Lung (tissue), 12 donors: Measurements from ENCODE around the gene GLRX5. TPM values are rescaled to one million over a fixed set of nuclear protein-coding genes. Genes with fewer than 3 reads are reported as not detected.

Source experiments
- ATAC-seq: fragments of 200-7000 bp; cut with Tn5 transposase; one replicate; pipeline ENCODE4 v1.9.1; 2020; ENCODE audit warnings: moderate number of reproducible peaks; ENCODE audit not compliant: insufficient read depth, low FRiP score
- DNase-seq, 3 donors: peaks; one replicate each; pipeline ENCODE4 v3.0.0-alpha.2; 2013 to 2017
- H3K27ac ChIP-seq, 2 donors: one replicate each; pipeline ENCODE4 v1.5.1; 2013; ENCODE audit warnings: mild to moderate bottlenecking in 2 of 2, moderate library complexity in 2 of 2, control low read depth in 1 of 2, inconsistent platforms in 1 of 2, low read depth in 1 of 2, low read length in 1 of 2
- H3K27me3 ChIP-seq, 3 donors: one replicate each; pipeline ENCODE4 v1.5.1; 2013; ENCODE audit warnings: low read length in 2 of 3; ENCODE audit not compliant: control insufficient read depth in 3 of 3, insufficient read depth in 3 of 3
- H3K36me3 ChIP-seq, 4 donors: one replicate each; pipeline ENCODE4 v1.5.1; 2013; ENCODE audit warnings: low read length in 4 of 4, mild to moderate bottlenecking in 1 of 4, moderate library complexity in 1 of 4; ENCODE audit not compliant: control insufficient read depth in 4 of 4, insufficient read depth in 4 of 4
- H3K4me1 ChIP-seq, 5 donors: one replicate each; pipeline ENCODE4 v1.5.1; 2013; ENCODE audit warnings: low read length in 5 of 5, mild to moderate bottlenecking in 2 of 5, moderate library complexity in 1 of 5; ENCODE audit not compliant: control insufficient read depth in 5 of 5, insufficient read depth in 5 of 5
- H3K4me3 ChIP-seq: one replicate; pipeline ENCODE4 v1.5.1; 2013; ENCODE audit warnings: mild to moderate bottlenecking, control low read depth, moderate library complexity
- H3K9ac ChIP-seq, 2 donors: one replicate each; pipeline ENCODE4 v1.5.1; 2013; ENCODE audit warnings: low read length in 2 of 2, control low read depth in 1 of 2; ENCODE audit not compliant: insufficient read depth in 1 of 2
- H3K9me3 ChIP-seq, 4 donors: one replicate each; pipeline ENCODE4 v1.5.1; 2013; ENCODE audit warnings: low read length in 3 of 4, mild to moderate bottlenecking in 1 of 4, moderate library complexity in 1 of 4; ENCODE audit not compliant: control insufficient read depth in 4 of 4, insufficient read depth in 3 of 4
- CTCF ChIP-seq: IDR thresholded peaks from 2 replicates; pipeline ENCODE4 v1.5.1; 2012; ENCODE audit warnings: mild to moderate bottlenecking; ENCODE audit errors: control extremely low read depth, extremely low read depth
- WGBS, 2 donors: extraction: QIAGEN DNeasy Blood & Tissue Kit; methylation state at CpG; one replicate each; pipeline ENCODE4 v1.1.7; 2013; 5-methylcytosine and 5-hydroxymethylcytosine counted together
- polyA plus RNA-seq, 2 donors: library from polyadenylated mRNA; stranded (reverse); fragments of 200-250 nt; gene quantifications; one replicate each; pipeline ENCODE4 v1.2.1, GENCODE V29; 2013
- total RNA-seq, 2 donors: library from RNA; depleted of rRNA in 1 of 2; stranded (reverse); fragments of >200 nt in 1 of 2; gene quantifications; one replicate each; pipeline ENCODE4 v1.2.1, GENCODE V29; 2014 to 2021
- donor health status: control.
- donor health status: control.
- donor health status: Bipolar disorder and iron deficiency.
- donor health status: healthy.
- donor health status: DM: yes; HTN: yes; CAD: no.

The GLRX5 gene
- total and polyA plus RNA-seq, 4 donors = 22.4 to 35.6 (median 29.1) TPM

GRCh38 chr14:95497561-95498011 is 37.3 kb upstream of the GLRX5 start:
- H3K27me3 ChIP-seq = no peaks in the 10 kb centered on the region
- H3K36me3 ChIP-seq = peaks cover 0 to 2% (median 0%) of the 10 kb centered on the region in 4 donors
- peak; percentile 40 to 85 (median 67) for DNase-seq
- no peak for TF ChIP-seq CTCF
- peaks cover 0 to 36% (median 9%) of the 10 kb centered on the region in 5 donors for H3K4me1 ChIP-seq
- H3K27ac ChIP-seq = no peak overlapping the region
- 70 to 84% methylated on average over 9 of the region's 9 CpGs for WGBS, 2 donors
- H3K9ac ChIP-seq = no peak overlapping the region
- ATAC-seq = no peak
- H3K9me3 ChIP-seq = no peaks in the 10 kb centered on the region
- H3K4me3 ChIP-seq = no peak overlapping the region

- Histone ChIP-seq H3K36me3 (peaks cover 0 to 2% (median 0%) of the 10 kb centered on the region in 4 donors), H3K4me3 (no peak overlapping the region), H3K9me3 (no peaks in the 10 kb centered on the region), H3K27me3 (no peaks in the 10 kb centered on the region), H3K27ac (peak overlapping the region in 1 of 2 donors; percentile 24), H3K4me1 (peaks cover 0 to 36% (median 9%) of the 10 kb centered on the region in 5 donors), H3K9ac (no peak overlapping the region)
- DNase-seq (peak; percentile 81 to 96 (median 90)), ATAC-seq (no peak)
- 76 to 84% methylated on average over 9 of the region's 9 CpGs for WGBS, 2 donors
- TF ChIP-seq CTCF = no peak
Measured at GRCh38 chr14:95498622-95499353, 36.1 kb upstream of the GLRX5 start.

DNA sequence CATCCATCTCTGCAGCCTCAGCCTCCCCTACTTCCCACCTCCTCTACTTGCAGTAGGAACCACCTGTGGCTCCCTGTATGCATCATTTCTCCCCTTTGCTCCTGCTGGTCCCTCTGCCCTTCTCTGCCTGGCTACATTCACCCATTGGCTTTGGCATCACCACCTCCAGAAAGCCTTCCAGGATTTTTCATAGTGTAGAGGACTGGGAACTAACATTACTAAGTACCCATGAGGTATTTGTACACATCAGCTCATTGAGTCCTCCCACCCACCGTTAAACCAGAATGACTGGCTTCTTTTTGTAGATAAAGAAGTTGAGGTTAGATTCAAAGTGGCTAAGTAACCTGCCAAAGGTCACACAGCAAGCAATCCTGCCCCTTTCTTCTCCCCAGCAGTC is 35.5 kb upstream of the GLRX5 start:
- H3K27ac ChIP-seq = peak overlapping the region in 1 of 2 donors; percentile 24
- no peak for ATAC-seq

More for the DNA sequence above, 35.5 kb upstream of the GLRX5 start:
- Histone ChIP-seq H3K4me1 (peaks cover 0 to 36% (median 9%) of the 10 kb centered on the region in 5 donors), H3K9ac (no peak overlapping the region), H3K27me3 (no peaks in the 10 kb centered on the region), H3K36me3 (peaks cover 0 to 2% (median 0%) of the 10 kb centered on the region in 4 donors), H3K4me3 (no peak overlapping the region), H3K9me3 (no peaks in the 10 kb centered on the region)
- no peak for DNase-seq
- TF ChIP-seq CTCF = no peak
- WGBS, 2 donors = 23 to 34% methylated on average over 1 of the region's 1 CpG
